ENCODE data around the gene TTC24. TPM values are rescaled to one million over a fixed set of nuclear protein-coding genes. Genes with fewer than 3 reads are reported as not detected.

TTC24 gene
- total RNA-seq, 1 donor from 2014 or later, result not detected

DNA sequence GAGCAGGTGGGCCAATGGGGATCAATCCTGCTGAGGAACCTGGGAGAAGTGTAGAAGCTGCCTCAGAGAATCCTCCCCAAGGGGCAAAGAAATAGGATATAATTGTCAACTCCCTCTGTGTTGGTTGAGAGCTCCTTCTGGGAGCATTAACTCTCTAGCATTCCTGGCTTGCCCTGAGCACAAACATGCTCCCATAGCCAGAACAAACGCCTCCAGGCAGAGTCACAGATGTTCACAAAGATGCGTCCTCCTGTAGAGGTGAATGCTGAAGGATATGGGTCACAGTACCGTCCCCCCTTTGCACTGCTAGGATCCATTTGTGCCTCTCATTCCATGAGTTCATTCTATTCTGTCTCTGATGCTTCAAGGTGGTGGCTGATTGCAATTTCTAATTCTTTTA is 52.8 kb downstream of the TTC24 start:
- Mint-ChIP-seq H3K4me3 (ENCODE audit: unreplicated experiment) (no peak overlapping the region), H3K9me3 (ENCODE audit: low read depth) (no peaks in the 10 kb centered on the region), H3K27ac (ENCODE audit: unreplicated experiment) (no peak overlapping the region), H3K36me3 (ENCODE audit: low read depth) (peaks cover 2% of the 10 kb centered on the region), H3K4me1 (ENCODE audit: low read depth) (no peaks in the 10 kb centered on the region), H3K27me3 (ENCODE audit: low read depth) (peaks cover 58% of the 10 kb centered on the region)
- DNase-seq (ENCODE audit: low spot score), result no peak
- TF ChIP-seq, protein P1, sequence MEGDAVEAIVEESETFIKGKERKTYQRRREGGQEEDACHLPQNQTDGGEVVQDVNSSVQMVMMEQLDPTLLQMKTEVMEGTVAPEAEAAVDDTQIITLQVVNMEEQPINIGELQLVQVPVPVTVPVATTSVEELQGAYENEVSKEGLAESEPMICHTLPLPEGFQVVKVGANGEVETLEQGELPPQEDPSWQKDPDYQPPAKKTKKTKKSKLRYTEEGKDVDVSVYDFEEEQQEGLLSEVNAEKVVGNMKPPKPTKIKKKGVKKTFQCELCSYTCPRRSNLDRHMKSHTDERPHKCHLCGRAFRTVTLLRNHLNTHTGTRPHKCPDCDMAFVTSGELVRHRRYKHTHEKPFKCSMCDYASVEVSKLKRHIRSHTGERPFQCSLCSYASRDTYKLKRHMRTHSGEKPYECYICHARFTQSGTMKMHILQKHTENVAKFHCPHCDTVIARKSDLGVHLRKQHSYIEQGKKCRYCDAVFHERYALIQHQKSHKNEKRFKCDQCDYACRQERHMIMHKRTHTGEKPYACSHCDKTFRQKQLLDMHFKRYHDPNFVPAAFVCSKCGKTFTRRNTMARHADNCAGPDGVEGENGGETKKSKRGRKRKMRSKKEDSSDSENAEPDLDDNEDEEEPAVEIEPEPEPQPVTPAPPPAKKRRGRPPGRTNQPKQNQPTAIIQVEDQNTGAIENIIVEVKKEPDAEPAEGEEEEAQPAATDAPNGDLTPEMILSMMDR (IDR thresholded peaks at IDR 0.05), result no peak

Other genes starting within 250 kb of the TTC24 start
- gene CCT3, start 241.4 kb upstream of the TTC24 start, total RNA-seq, result 159 to 204 TPM (median 161 TPM) in 3 replicates
- not detected in 3 replicates for gene TSACC, start 241.2 kb upstream of the TTC24 start, total RNA-seq
- gene RHBG, start 210.5 kb upstream of the TTC24 start, total RNA-seq, result not detected in 3 replicates
- 42.3 to 64.7 TPM (median 62.0 TPM) in 3 replicates for gene MEF2D, start 78.9 kb upstream of the TTC24 start, total RNA-seq
- gene IQGAP3, start 7.2 kb upstream of the TTC24 start, total RNA-seq, result 6.8 to 10.8 TPM (median 9.8 TPM) in 3 replicates
- gene NAXE, start 12.1 kb downstream of the TTC24 start, total RNA-seq, result 54.8 to 59.6 TPM (median 56.2 TPM) in 3 replicates
- gene GPATCH4, start 21.8 kb downstream of the TTC24 start, total RNA-seq, result 14.4 to 21.6 TPM (median 16.4 TPM) in 3 replicates
- gene HAPLN2, start 39.7 kb downstream of the TTC24 start, total RNA-seq, result 0.36 TPM in 1 of 3 replicates, not detected in the others
- 1.3 TPM in 1 of 3 replicates, not detected in the others for gene BCAN, start 62.4 kb downstream of the TTC24 start, total RNA-seq
- gene NES, start 97.7 kb downstream of the TTC24 start, total RNA-seq, result 6.0 to 11.6 TPM (median 6.9 TPM) in 3 replicates
- gene CRABP2, start 125.9 kb downstream of the TTC24 start, total RNA-seq, result 88.7 to 193 TPM (median 93.5 TPM) in 3 replicates
- gene METTL25B, start 148.7 kb downstream of the TTC24 start, total RNA-seq, result 11.4 to 17.1 TPM (median 14.1 TPM) in 3 replicates
- gene ISG20L2, start 149.0 kb downstream of the TTC24 start, total RNA-seq, result 22.3 to 45.7 TPM (median 23.7 TPM) in 3 replicates
- 38.6 to 58.3 TPM (median 40.3 TPM) in 3 replicates for gene MRPL24, start 161.4 kb downstream of the TTC24 start, total RNA-seq
- 136 to 143 TPM (median 140 TPM) in 3 replicates for gene HDGF, start 172.0 kb downstream of the TTC24 start, total RNA-seq
- gene PRCC, start 187.8 kb downstream of the TTC24 start, total RNA-seq, result 57.0 to 61.7 TPM (median 60.9 TPM) in 3 replicates
- gene SH2D2A, start 237.1 kb downstream of the TTC24 start, total RNA-seq, result not detected in 3 replicates